Measurements from ENCODE around the gene ADAM12.
"Not testable (repeated sequence)": the region's sequence is repeated elsewhere in the genome, so short reads cannot be mapped to it uniquely, and the experiment has no call there.

The ADAM12 gene

DNA sequence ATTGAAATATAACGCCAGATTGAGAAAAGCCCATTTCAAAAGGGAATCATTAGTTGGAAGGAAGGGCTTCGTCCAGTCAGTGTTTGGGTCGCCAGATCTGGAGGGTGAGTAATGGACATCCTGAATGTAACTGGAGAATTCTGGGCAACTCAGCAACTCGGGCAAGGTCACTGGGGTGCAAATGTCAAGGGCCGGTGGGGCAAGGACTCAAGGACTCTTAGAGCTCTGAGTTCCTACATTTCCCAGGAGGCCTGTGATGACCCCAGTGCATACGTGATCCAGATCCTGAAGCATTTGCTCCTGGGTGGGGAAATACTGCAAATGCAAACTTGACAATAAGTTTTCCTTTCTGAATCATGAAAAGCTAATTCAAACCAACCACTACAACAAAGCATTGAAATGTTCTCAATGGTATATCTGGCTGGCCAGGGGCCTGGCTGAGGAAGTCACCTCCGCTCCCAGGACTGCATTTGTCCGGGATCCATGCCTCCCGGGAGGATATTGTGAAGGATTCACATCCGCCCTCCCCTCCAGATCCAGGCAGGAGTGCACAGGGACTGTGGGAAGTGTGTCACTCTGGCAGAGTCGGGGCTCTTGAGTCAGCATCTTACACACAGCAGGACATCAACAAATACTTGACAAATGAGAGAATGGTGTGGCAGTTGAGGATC is 327.9 kb downstream of the ADAM12 start:
- FAIRE-seq: no peak
- TF ChIP-seq TAF1 (IDR thresholded peaks at IDR 0.05; ENCODE audit: borderline replicate concordance, low read depth, low read length): no peak
- TF ChIP-seq POLR2A (IDR thresholded peaks at IDR 0.05; ENCODE audit: low read depth, low read length): no peak
- TF ChIP-seq POLR2AphosphoS5 (IDR thresholded peaks at IDR 0.05; ENCODE audit: low read depth, low read length): no peak
- no peak for DNase-seq (ENCODE audit: insufficient read length)

DNA sequence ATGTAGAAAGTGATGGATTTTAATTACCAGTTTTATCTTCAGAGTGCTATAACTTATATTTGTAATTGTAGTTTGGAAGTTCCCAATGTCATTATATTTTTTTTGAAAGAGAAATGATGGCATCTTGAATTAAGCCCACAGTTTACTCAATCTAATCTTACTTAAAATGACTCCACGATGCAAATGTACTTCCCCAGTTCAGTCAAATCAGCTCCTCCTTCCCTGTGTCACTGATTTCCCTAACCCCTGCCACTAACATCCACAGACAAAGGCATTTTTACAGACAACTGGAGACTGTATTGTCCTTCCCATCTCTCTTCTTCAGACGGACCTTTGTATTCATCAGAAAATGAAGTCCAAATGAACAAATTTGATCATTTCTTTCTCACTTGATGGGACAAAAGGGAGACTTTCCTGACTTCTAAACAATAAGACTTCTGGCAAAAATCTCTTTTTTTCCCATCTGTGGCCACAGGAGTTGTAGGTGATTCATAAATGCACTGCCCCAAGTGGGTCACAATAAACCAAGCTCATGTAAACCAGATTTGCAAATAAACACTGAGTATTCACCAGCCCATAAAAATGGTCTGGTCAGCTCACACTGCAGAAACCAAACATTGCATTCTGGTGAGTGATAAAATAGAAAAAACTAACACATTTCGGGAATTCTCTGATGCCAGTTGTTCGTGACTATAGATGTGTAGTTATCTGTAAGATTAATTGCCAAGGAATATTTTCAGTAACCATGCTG is 329.0 kb downstream of the ADAM12 start:
- DNase-seq (ENCODE audit: insufficient read length): no peak
- FAIRE-seq: no peak
- TF ChIP-seq POLR2A (IDR thresholded peaks at IDR 0.05; ENCODE audit: low read depth, low read length): no peak
- no peak for TF ChIP-seq TAF1 (IDR thresholded peaks at IDR 0.05; ENCODE audit: borderline replicate concordance, low read depth, low read length)
- TF ChIP-seq POLR2AphosphoS5 (IDR thresholded peaks at IDR 0.05; ENCODE audit: low read depth, low read length): no peak

GRCh38 chr10:126058507-126058906 is 329.8 kb downstream of the ADAM12 start:
- TF ChIP-seq POLR2AphosphoS5 (IDR thresholded peaks at IDR 0.05; ENCODE audit: low read depth, low read length): no peak
- no peak for TF ChIP-seq TAF1 (IDR thresholded peaks at IDR 0.05; ENCODE audit: borderline replicate concordance, low read depth, low read length)
- TF ChIP-seq POLR2A (IDR thresholded peaks at IDR 0.05; ENCODE audit: low read depth, low read length): no peak
- DNase-seq (ENCODE audit: insufficient read length) (no peak), FAIRE-seq (no peak)

GRCh38 chr10:126058104-126058503 is 330.2 kb downstream of the ADAM12 start:
- DNase-seq (ENCODE audit: insufficient read length) (no peak), FAIRE-seq (no peak)
- no peak for TF ChIP-seq POLR2AphosphoS5 (IDR thresholded peaks at IDR 0.05; ENCODE audit: low read depth, low read length)
- no peak for TF ChIP-seq TAF1 (IDR thresholded peaks at IDR 0.05; ENCODE audit: borderline replicate concordance, low read depth, low read length)
- TF ChIP-seq POLR2A (IDR thresholded peaks at IDR 0.05; ENCODE audit: low read depth, low read length): no peak

DNA sequence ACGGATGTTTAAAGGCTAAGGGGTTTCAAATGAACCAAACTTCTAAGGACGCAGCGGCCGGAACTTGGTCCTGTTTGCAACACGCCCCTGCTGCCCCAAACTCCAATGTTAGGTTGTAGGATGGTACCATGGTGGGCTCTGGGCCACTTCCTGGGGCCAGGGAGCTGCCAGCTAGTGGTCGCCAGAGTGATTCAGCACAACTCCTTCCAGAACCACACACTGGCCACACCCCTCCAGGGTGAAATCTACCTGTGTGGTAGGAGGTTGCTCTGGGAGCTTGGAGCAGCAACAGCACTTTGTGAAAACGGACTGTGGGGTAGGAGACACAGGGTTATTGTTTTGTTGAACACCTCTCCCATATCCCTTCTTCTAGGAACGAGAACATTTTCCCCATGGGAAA is 330.8 kb downstream of the ADAM12 start:
- FAIRE-seq (no peak), DNase-seq (ENCODE audit: insufficient read length) (no peak)
- TF ChIP-seq POLR2A (IDR thresholded peaks at IDR 0.05; ENCODE audit: low read depth, low read length) (no peak), POLR2AphosphoS5 (IDR thresholded peaks at IDR 0.05; ENCODE audit: low read depth, low read length) (no peak), TAF1 (IDR thresholded peaks at IDR 0.05; ENCODE audit: borderline replicate concordance, low read depth, low read length) (no peak)

- FAIRE-seq (no peak), DNase-seq (ENCODE audit: insufficient read length) (no peak)
- TF ChIP-seq TAF1 (IDR thresholded peaks at IDR 0.05; ENCODE audit: borderline replicate concordance, low read depth, low read length) (no peak), POLR2A (IDR thresholded peaks at IDR 0.05; ENCODE audit: low read depth, low read length) (no peak), POLR2AphosphoS5 (IDR thresholded peaks at IDR 0.05; ENCODE audit: low read depth, low read length) (no peak)
Observed at GRCh38 chr10:126054191-126054590, 334.1 kb downstream of the ADAM12 start.

DNA sequence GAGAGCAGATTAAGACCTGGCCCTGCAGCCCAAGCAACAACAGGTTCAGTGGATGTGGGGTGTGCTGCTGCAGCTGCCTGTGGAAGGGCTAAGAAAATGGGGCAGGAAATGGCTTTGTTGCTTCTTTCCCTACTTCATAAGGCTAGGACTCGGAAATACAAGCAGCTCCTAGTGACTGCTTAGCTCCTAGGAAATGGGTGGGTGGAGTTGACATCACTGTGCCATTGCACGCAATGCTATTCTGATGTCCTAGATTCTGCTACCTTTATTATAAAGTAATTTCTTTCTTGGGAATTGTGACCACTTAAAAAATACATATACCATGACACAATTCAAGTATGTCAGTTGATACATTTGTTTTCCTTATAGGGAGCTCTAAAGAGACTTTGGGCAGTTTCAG is 336.1 kb downstream of the ADAM12 start:
- TF ChIP-seq POLR2AphosphoS5 (IDR thresholded peaks at IDR 0.05; ENCODE audit: low read depth, low read length) (no peak), POLR2A (IDR thresholded peaks at IDR 0.05; ENCODE audit: low read depth, low read length) (no peak), TAF1 (IDR thresholded peaks at IDR 0.05; ENCODE audit: borderline replicate concordance, low read depth, low read length) (no peak)
- FAIRE-seq (no peak), DNase-seq (ENCODE audit: insufficient read length) (no peak)

DNA sequence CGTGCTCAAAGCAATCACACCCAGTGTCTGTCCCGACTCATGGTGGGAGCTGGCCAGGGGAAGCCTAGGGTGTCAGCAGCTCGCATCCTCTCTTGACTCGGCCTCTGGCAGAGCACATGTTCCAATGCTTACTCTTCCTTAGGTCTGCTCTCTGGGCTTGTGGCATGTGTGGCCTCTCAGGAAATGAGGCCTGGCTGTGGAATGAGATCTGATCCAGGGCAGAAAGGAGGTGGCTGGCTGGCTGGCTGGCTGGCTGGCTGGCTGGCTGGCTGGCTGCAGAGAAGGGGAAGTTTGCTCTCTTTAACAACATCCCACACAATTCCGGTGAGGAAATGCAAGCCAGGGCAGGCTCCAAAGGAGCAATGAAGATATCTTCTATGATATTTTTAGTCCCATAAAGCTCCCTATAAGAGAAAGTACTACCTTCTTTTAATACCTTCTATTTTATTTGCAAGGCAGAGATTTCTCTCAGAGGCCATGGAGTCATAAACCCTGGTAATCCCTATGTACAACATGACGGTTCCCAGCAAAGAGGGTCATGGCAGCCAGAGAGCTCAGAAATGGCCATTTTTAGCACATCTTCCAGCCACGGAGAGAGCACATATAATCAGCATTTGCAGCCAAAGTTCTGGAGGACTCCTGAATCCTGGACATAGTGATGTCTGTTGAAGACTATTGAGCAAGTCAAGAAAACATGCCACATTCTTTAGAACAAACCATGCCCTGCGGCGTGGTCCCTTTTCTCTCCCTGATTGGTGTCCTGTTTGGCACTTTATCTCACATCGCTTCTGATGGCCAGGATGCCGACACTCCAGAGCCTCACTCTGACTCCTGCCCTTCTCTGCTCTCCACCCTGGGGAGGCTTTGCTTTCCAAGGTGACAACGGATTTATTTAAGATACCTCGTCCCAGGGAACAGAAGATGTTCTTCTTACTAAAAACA is 338.2 kb downstream of the ADAM12 start:
- TF ChIP-seq POLR2AphosphoS5 (IDR thresholded peaks at IDR 0.05; ENCODE audit: low read depth, low read length) (no peak), POLR2A (IDR thresholded peaks at IDR 0.05; ENCODE audit: low read depth, low read length) (no peak), TAF1 (IDR thresholded peaks at IDR 0.05; ENCODE audit: borderline replicate concordance, low read depth, low read length) (no peak)
- FAIRE-seq (no peak), DNase-seq (ENCODE audit: insufficient read length) (no peak)

- DNase-seq (ENCODE audit: insufficient read length): not testable (repeated sequence)
Observed at GRCh38 chr10:126047749-126048148, 340.5 kb downstream of the ADAM12 start.

GRCh38 chr10:126046831-126047230 is 341.4 kb downstream of the ADAM12 start:
- TF ChIP-seq POLR2AphosphoS5 (IDR thresholded peaks at IDR 0.05; ENCODE audit: low read depth, low read length) (no peak), TAF1 (IDR thresholded peaks at IDR 0.05; ENCODE audit: borderline replicate concordance, low read depth, low read length) (no peak), POLR2A (IDR thresholded peaks at IDR 0.05; ENCODE audit: low read depth, low read length) (no peak)
- DNase-seq (ENCODE audit: insufficient read length): no peak
- FAIRE-seq: no peak

More at GRCh38 chr10:126047749-126048148, 340.5 kb downstream of the ADAM12 start:
- not testable (repeated sequence) for FAIRE-seq

DNA sequence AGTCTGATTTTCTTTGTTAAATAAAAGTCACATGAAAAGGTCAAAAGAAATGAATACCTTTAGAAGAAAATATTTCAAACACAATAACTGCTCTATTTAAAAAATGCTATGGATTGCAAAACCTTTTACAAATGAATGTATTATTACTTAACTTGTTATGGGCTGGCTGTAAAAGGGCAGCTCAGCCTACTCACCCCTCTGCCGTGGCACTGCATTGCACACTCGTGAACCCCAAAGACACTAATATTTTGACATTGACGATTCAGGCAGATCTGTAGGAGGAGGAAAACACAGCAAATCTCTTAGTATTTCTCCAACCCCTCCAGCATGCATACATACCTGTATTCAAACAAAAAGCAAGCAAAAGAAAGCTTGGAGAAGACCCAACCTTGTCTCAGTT is 342.4 kb downstream of the ADAM12 start:
- DNase-seq (ENCODE audit: insufficient read length) (no peak), FAIRE-seq (no peak)
- TF ChIP-seq POLR2A (IDR thresholded peaks at IDR 0.05; ENCODE audit: low read depth, low read length) (no peak), TAF1 (IDR thresholded peaks at IDR 0.05; ENCODE audit: borderline replicate concordance, low read depth, low read length) (no peak), POLR2AphosphoS5 (IDR thresholded peaks at IDR 0.05; ENCODE audit: low read depth, low read length) (no peak)
